ENCODE measurements around the gene COL4A2.
A peak's percentile ranks its signal among the peaks of the same experiment; 100 is the strongest.

DNA sequence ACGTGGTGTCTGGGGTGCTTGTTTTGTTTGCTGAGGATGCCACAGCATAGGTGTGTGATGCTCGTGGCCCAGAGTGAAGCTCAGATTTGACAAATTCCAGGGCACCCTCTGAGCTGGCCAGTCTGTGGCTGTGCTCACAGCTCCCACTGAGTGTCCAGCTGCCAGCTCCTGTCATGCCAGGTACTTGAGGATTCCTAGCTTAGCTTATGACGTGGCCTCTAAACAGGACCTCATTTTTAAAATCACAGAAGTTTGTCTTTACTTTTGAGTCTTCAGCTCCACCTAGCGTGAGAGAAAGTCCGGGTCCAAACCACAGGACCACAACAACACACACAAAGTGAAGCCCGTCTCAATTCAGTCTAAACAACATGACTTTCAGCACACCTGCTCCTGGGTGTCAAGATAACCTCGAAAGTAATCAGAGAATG, 137.2 kb downstream of the COL4A2 start:
- TF ChIP-seq POLR2A (IDR thresholded peaks at IDR 0.05): no peak
- TF ChIP-seq, protein P1, sequence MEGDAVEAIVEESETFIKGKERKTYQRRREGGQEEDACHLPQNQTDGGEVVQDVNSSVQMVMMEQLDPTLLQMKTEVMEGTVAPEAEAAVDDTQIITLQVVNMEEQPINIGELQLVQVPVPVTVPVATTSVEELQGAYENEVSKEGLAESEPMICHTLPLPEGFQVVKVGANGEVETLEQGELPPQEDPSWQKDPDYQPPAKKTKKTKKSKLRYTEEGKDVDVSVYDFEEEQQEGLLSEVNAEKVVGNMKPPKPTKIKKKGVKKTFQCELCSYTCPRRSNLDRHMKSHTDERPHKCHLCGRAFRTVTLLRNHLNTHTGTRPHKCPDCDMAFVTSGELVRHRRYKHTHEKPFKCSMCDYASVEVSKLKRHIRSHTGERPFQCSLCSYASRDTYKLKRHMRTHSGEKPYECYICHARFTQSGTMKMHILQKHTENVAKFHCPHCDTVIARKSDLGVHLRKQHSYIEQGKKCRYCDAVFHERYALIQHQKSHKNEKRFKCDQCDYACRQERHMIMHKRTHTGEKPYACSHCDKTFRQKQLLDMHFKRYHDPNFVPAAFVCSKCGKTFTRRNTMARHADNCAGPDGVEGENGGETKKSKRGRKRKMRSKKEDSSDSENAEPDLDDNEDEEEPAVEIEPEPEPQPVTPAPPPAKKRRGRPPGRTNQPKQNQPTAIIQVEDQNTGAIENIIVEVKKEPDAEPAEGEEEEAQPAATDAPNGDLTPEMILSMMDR (IDR thresholded peaks at IDR 0.05): peak in 5 of 6 experiments; percentile 17 to 72 (median 50)
